H1 (cell line): Measurements from ENCODE around the gene ZNF462. TPM values are rescaled to one million over a fixed set of nuclear protein-coding genes. Genes with fewer than 3 reads are reported as not detected.
"Not testable (repeated sequence)": the region's sequence is repeated elsewhere in the genome, so short reads cannot be mapped to it uniquely, and the experiment has no call there.

Source experiments
- CTCF ChIA-PET: fragments of 300-600 bp; sonication (Branson Sonifier 250); formaldehyde crosslinking; loops from one replicate; lab custom pipeline; 2021; ENCODE audit not compliant: partially characterized antibody; lab: Charles Lee
- POLR2A ChIA-PET: fragments of 300-600 bp; sonication (Branson Sonifier 250); formaldehyde crosslinking; loops from one replicate; lab custom pipeline; 2021; ENCODE audit warnings: inconsistent platforms; ENCODE audit not compliant: partially characterized antibody; lab: Charles Lee
- DNase-seq, 2 experiments: peaks; one replicate each; pipeline versions ENCODE4 v3.0.0 to v3.0.0-alpha.2; 2010 to 2022; ENCODE audit warnings: low spot score in 2 of 2, low read depth in 1 of 2, mixed read lengths in 1 of 2
- FAIRE-seq: peaks from 2 replicates; lab custom pipeline; 2011; peaks lifted over from hg19 to GRCh38; lab: Jason Lieb, UNC
- H2AFZ ChIP-seq: 2 replicates; pipeline ENCODE4 v1.8.1; 2012; ENCODE audit warnings: low read length, inconsistent platforms
- H2AK5ac ChIP-seq: 2 replicates; pipeline ENCODE4 v1.6.1; 2013; ENCODE audit warnings: low read depth, low read length
- H2BK120ac ChIP-seq: replicated peaks from 2 replicates; pipeline ENCODE3; 2013; ENCODE audit warnings: low read depth, low read length, inconsistent platforms
- H2BK12ac ChIP-seq: 2 replicates; pipeline ENCODE4 v1.6.1; 2013; ENCODE audit warnings: low read depth, low read length
- H2BK15ac ChIP-seq: 2 replicates; pipeline ENCODE4 v1.6.1; 2013; ENCODE audit warnings: low read length
- H2BK20ac ChIP-seq: 2 replicates; pipeline ENCODE4 v1.6.1; 2013; ENCODE audit warnings: low read length
- H2BK5ac ChIP-seq: 2 replicates; pipeline ENCODE4 v1.6.1; 2013; ENCODE audit warnings: low read depth, low read length
- H3K14ac ChIP-seq: 2 replicates; pipeline ENCODE4 v1.6.1; 2013; ENCODE audit warnings: inconsistent platforms; ENCODE audit not compliant: insufficient read length
- H3K18ac ChIP-seq: 2 replicates; pipeline ENCODE4 v1.6.1; 2013; ENCODE audit warnings: low read length; ENCODE audit errors: extremely low read depth
- H3K23ac ChIP-seq: 2 replicates; pipeline ENCODE4 v1.6.1; 2013; ENCODE audit warnings: inconsistent platforms; ENCODE audit not compliant: insufficient read length
- H3K23me2 ChIP-seq: 2 replicates; pipeline ENCODE4 v1.6.1; 2013; ENCODE audit warnings: low read depth, low read length
- H3K27ac ChIP-seq: 2 replicates; pipeline ENCODE4 v1.6.1; 2011; ENCODE audit warnings: low read depth, low read length, inconsistent platforms
- H3K27me3 ChIP-seq, 4 experiments: replicated peaks in 1 of 4; 1 replicate in 1 of 4; 2 replicates in 3 of 4; pipeline versions ENCODE4 v1.6.1 to v1.8.1; 2011 to 2013; ENCODE audit warnings: low read length in 3 of 4, mild to moderate bottlenecking in 3 of 4, inconsistent platforms in 2 of 4, mixed read lengths in 2 of 4, moderate library complexity in 1 of 4; ENCODE audit not compliant: control insufficient read depth in 3 of 4, insufficient read depth in 3 of 4; ENCODE audit errors: extremely low read depth in 1 of 4
- H3K36me3 ChIP-seq, 4 experiments: 2 replicates each; pipeline versions ENCODE4 v1.6.1 to v1.8.1; 2011 to 2013; ENCODE audit warnings: mild to moderate bottlenecking in 4 of 4, low read length in 3 of 4, moderate library complexity in 2 of 4, control low read depth in 1 of 4, inconsistent platforms in 1 of 4; ENCODE audit not compliant: insufficient read depth in 4 of 4, control insufficient read depth in 2 of 4
- H3K4ac ChIP-seq: replicated peaks from 2 replicates; pipeline ENCODE3; 2013; ENCODE audit warnings: low read length, low read depth, mixed read lengths, inconsistent platforms; ENCODE audit not compliant: insufficient read length
- H3K4me1 ChIP-seq, 4 experiments: replicated peaks in 1 of 4; 1 replicate in 1 of 4; 2 replicates in 3 of 4; pipeline versions ENCODE4 v1.6.1 to v1.8.1; 2011 to 2013; ENCODE audit warnings: low read length in 3 of 4, inconsistent platforms in 2 of 4, mixed read lengths in 1 of 4; ENCODE audit not compliant: insufficient read depth in 4 of 4, control insufficient read depth in 3 of 4
- H3K4me2 ChIP-seq, 2 experiments: 2 replicates each; pipeline versions ENCODE4 v1.6.1 to v1.8.1; 2011 to 2013; ENCODE audit warnings: low read depth in 2 of 2, low read length in 2 of 2, control low read depth in 1 of 2, inconsistent platforms in 1 of 2, mild to moderate bottlenecking in 1 of 2; ENCODE audit not compliant: insufficient read depth in 1 of 2
- H3K4me3 ChIP-seq, 4 experiments: fragments of 200-600, 300-600 bp in 1 of 4; sonication (generic), shearing (Covaris generic), sonication (Bioruptor Twin) in 1 of 4; 2 replicates each; pipeline versions ENCODE4 v1.5.1 to v1.8.1; 2011 to 2016; ENCODE audit warnings: low read length in 4 of 4, low read depth in 3 of 4, control low read depth in 2 of 4, inconsistent platforms in 2 of 4, mild to moderate bottlenecking in 2 of 4, mixed read lengths in 1 of 4, moderate library complexity in 1 of 4; ENCODE audit not compliant: insufficient read depth in 2 of 4; ENCODE audit errors: extremely low read depth in 1 of 4
- H3K56ac ChIP-seq: replicated peaks from 2 replicates; pipeline ENCODE3; 2013; ENCODE audit warnings: low read depth, mild to moderate bottlenecking, mixed read lengths, low read length, inconsistent platforms; ENCODE audit not compliant: insufficient read length
- H3K79me1 ChIP-seq: 2 replicates; pipeline ENCODE4 v1.6.1; 2013; ENCODE audit warnings: low read depth, low read length, control low read depth
- H3K79me2 ChIP-seq, 2 experiments: 2 replicates each; pipeline versions ENCODE4 v1.6.1 to v1.8.1; 2012 to 2013; ENCODE audit warnings: low read length in 2 of 2, mild to moderate bottlenecking in 2 of 2, inconsistent platforms in 1 of 2; ENCODE audit not compliant: insufficient read depth in 2 of 2, control insufficient read depth in 1 of 2
- H3K9ac ChIP-seq, 4 experiments: replicated peaks in 1 of 4; 1 replicate in 1 of 4; 2 replicates in 3 of 4; pipeline versions ENCODE4 v1.6.1 to v1.8.1; 2011 to 2013; ENCODE audit warnings: low read depth in 3 of 4, low read length in 3 of 4, control low read depth in 2 of 4, mild to moderate bottlenecking in 2 of 4, moderate library complexity in 2 of 4, inconsistent platforms in 1 of 4; ENCODE audit errors: extremely low read depth in 1 of 4
- H3K9me3 ChIP-seq, 2 experiments: 2 replicates each; pipeline versions ENCODE4 v1.6.1 to v1.8.1; 2012 to 2013; ENCODE audit warnings: mild to moderate bottlenecking in 2 of 2, moderate library complexity in 2 of 2, control low read depth in 1 of 2, inconsistent platforms in 1 of 2, low read depth in 1 of 2, low read length in 1 of 2, mixed read lengths in 1 of 2; ENCODE audit not compliant: insufficient read depth in 2 of 2
- H4K20me1 ChIP-seq, 2 experiments: replicated peaks in 1 of 2; 2 replicates each; pipeline versions ENCODE3 to v1.8.1; 2011 to 2013; ENCODE audit warnings: inconsistent platforms in 2 of 2, low read length in 2 of 2, mild to moderate bottlenecking in 1 of 2; ENCODE audit not compliant: insufficient read depth in 2 of 2, control insufficient read depth in 1 of 2
- H4K5ac ChIP-seq: 2 replicates; pipeline ENCODE4 v1.6.1; 2013; ENCODE audit warnings: low read length, low read depth, mixed read lengths, inconsistent platforms; ENCODE audit not compliant: insufficient read length
- H4K8ac ChIP-seq: 2 replicates; pipeline ENCODE4 v1.8.0; 2013; ENCODE audit warnings: mild to moderate bottlenecking, moderate library complexity, low read length, inconsistent platforms; ENCODE audit not compliant: insufficient read depth; ENCODE audit errors: extremely low read depth
- H4K91ac ChIP-seq: replicated peaks from 2 replicates; pipeline ENCODE3; 2013; ENCODE audit warnings: low read length, mixed read lengths, inconsistent platforms; ENCODE audit not compliant: insufficient read length
- WGBS, 2 experiments: shearing (Covaris generic) in 1 of 2; methylation state at CpG; one replicate each; pipeline versions ENCODE4 v1.1.6 to v1.1.7; 2013 to 2015; ENCODE audit warnings: low lambda C conversion rate in 2 of 2, mixed read lengths in 2 of 2, inconsistent platforms in 1 of 2, low coverage in 1 of 2, missing lambda C conversion rate in 1 of 2; ENCODE audit not compliant: insufficient replicate concordance in 2 of 2, insufficient coverage in 1 of 2, insufficient read length in 1 of 2; ENCODE audit errors: extremely low coverage in 1 of 2, missing lambda C conversion rate in 1 of 2; 5-methylcytosine and 5-hydroxymethylcytosine counted together
- polyA plus RNA-seq, 7 experiments: library from polyadenylated mRNA; depleted of rRNA in 3 of 7; stranded (reverse) in 5 of 7; unstranded in 2 of 7; fragments of >200 nt in 5 of 7; fragments of 200-250 nt in 2 of 7; gene quantifications; 1 replicate in 5 of 7; 2 replicates in 1 of 7; 4 replicates in 1 of 7; pipeline versions ENCODE4 v1.2.1 to v1.2.3, GENCODE V29; 2011 to 2013; ENCODE audit warnings: missing spikeins in 2 of 7, mixed read lengths in 2 of 7
- total RNA-seq: library from RNA; stranded (reverse); fragmentation: NEBNext Ultra II Directional; extraction: Animal tissue kit (Norgen Biotek cat#: 25700); gene quantifications from 2 replicates; pipeline ENCODE4 v1.2.1, GENCODE V29; 2021

Gene ZNF462
- total and polyA plus RNA-seq, 2 of the 8 experiments (the other 6 are each of a cell fraction or from before 2014, with no cell fraction given) = 30.0 to 163 TPM

GRCh38 chr9:106851640-106852039 is 11.3 kb upstream of the ZNF462 start:
- FAIRE-seq, H2AK5ac ChIP-seq, H3K4me2 ChIP-seq, H3K56ac ChIP-seq, H3K4me3 ChIP-seq, H2BK12ac ChIP-seq, H2BK5ac ChIP-seq, H3K9ac ChIP-seq, H3K23ac ChIP-seq, H3K9me3 ChIP-seq, H2BK20ac ChIP-seq, H4K91ac ChIP-seq, H4K5ac ChIP-seq, H3K23me2 ChIP-seq, H3K18ac ChIP-seq, H3K14ac ChIP-seq, H3K27me3 ChIP-seq, H4K20me1 ChIP-seq, H2AFZ ChIP-seq, H3K36me3 ChIP-seq, H3K4me1 ChIP-seq, DNase-seq, H3K27ac ChIP-seq, H4K8ac ChIP-seq, H2BK15ac ChIP-seq, H3K4ac ChIP-seq, H2BK120ac ChIP-seq, H3K79me2 ChIP-seq, H3K79me1 ChIP-seq: not testable (repeated sequence)
- ChIA-PET CTCF (interaction anchor here (0.7 kb wide), 1 partner anchor 121 kb away, joined by 3 read pairs; no protein-coding TSS in a partner anchor), POLR2A (interaction anchor here (1.6 kb wide), 1 partner anchor 9 kb away, joined by 8 read pairs; no protein-coding TSS in a partner anchor)
- WGBS, 2 experiments = 89% methylated on average over 8 of the region's 8 CpGs; no CpG with 5 or more reads in 1 of the 2 experiments
